HEK293 (cell line): ENCODE measurements around the gene VIPR2.

Experiments
- CTCF ChIA-PET: fragments of 350-600 bp; formaldehyde crosslinking; extraction: SDS; loops from one replicate; lab custom pipeline; 2021; ENCODE audit warnings: antibody characterized with exemption; lab: Yijun Ruan, JAX
- POLR2A ChIA-PET: fragments of 300-600 bp; formaldehyde crosslinking; extraction: SDS; loops from one replicate; lab custom pipeline; 2020; ENCODE audit warnings: antibody characterized with exemption, inconsistent platforms; lab: Yijun Ruan, JAX
- H3K27ac ChIP-seq: fragments of 200-500 bp; sonication (Bioruptor generic); 2 replicates; pipeline ENCODE4 v1.5.1; 2014; ENCODE audit warnings: low read depth, low read length, control low read depth, inconsistent platforms; ENCODE audit errors: extremely low read depth
- H3K36me3 ChIP-seq, 2 experiments: fragments of 200-500 bp in 1 of 2; sonication (Bioruptor generic) in 1 of 2; 1 replicate in 1 of 2; 2 replicates in 1 of 2; pipeline ENCODE4 v1.5.1; 2014 to 2017; ENCODE audit warnings: inconsistent platforms in 2 of 2, low read length in 2 of 2; ENCODE audit not compliant: control insufficient read depth in 2 of 2, insufficient read depth in 1 of 2
- H3K4me1 ChIP-seq: fragments of 200-500 bp; sonication (Bioruptor generic); 2 replicates; pipeline ENCODE4 v1.5.1; 2014; ENCODE audit warnings: mild to moderate bottlenecking, low read length, inconsistent platforms; ENCODE audit not compliant: control insufficient read depth, insufficient read depth
- H3K4me3 ChIP-seq: 2 replicates; pipeline ENCODE4 v1.5.1; 2011; ENCODE audit warnings: low read depth, mild to moderate bottlenecking, control low read depth, low read length, moderate library complexity
- H3K9me3 ChIP-seq: fragments of 200-500 bp; sonication (Bioruptor generic); 2 replicates; pipeline ENCODE4 v1.5.1; 2014; ENCODE audit warnings: low read depth, low read length, inconsistent platforms; ENCODE audit not compliant: control insufficient read depth, insufficient read depth
- BCL11A ChIP-seq: fragments of 450-650 bp; formaldehyde crosslinking; IDR thresholded peaks from 2 replicates; pipeline ENCODE4 v1.5.1; 2016; ENCODE audit warnings: low read depth, missing biosample characterization, missing genetic modification characterization
- PRDM1 ChIP-seq: fragments of 450-650 bp; formaldehyde crosslinking; IDR thresholded peaks from 2 replicates; pipeline ENCODE4; 2016; ENCODE audit warnings: missing biosample characterization, missing genetic modification characterization
- SP2 ChIP-seq: fragments of 450-650 bp; formaldehyde crosslinking; IDR thresholded peaks from 2 replicates; pipeline ENCODE4 v1.5.1; 2016; ENCODE audit warnings: missing biosample characterization, missing genetic modification characterization
- ZBTB8A ChIP-seq: fragments of 450-650 bp; formaldehyde crosslinking; IDR thresholded peaks from 2 replicates; pipeline ENCODE4 v1.5.1; 2016; ENCODE audit warnings: missing biosample characterization, missing genetic modification characterization
- ZIC2 ChIP-seq: fragments of 450-650 bp; formaldehyde crosslinking; IDR thresholded peaks from 2 replicates; pipeline ENCODE4 v1.5.1; 2016; ENCODE audit warnings: missing biosample characterization, missing genetic modification characterization
- ZNF114 ChIP-seq: fragments of 450-650 bp; formaldehyde crosslinking; IDR thresholded peaks from 2 replicates; pipeline ENCODE4 v1.5.0; 2017; ENCODE audit warnings: missing biosample characterization, missing genetic modification characterization
- ZNF175 ChIP-seq: fragments of 450-650 bp; formaldehyde crosslinking; IDR thresholded peaks from 2 replicates; pipeline ENCODE4 v1.5.1; 2016; ENCODE audit warnings: missing biosample characterization, missing genetic modification characterization
- ZNF211 ChIP-seq: fragments of 450-650 bp; formaldehyde crosslinking; IDR thresholded peaks from 2 replicates; pipeline ENCODE4 v1.5.1; 2016; ENCODE audit warnings: low read depth, missing biosample characterization, missing genetic modification characterization
- ZNF302 ChIP-seq: fragments of 450-650 bp; formaldehyde crosslinking; IDR thresholded peaks from 2 replicates; pipeline ENCODE4 v1.5.1; 2016; ENCODE audit warnings: missing biosample characterization, missing genetic modification characterization, low read depth
- ZNF416 ChIP-seq: fragments of 450-650 bp; formaldehyde crosslinking; IDR thresholded peaks from 2 replicates; pipeline ENCODE4 v1.5.1; 2016; ENCODE audit warnings: missing biosample characterization, missing genetic modification characterization
- ZNF449 ChIP-seq: fragments of 450-650 bp; formaldehyde crosslinking; IDR thresholded peaks from 2 replicates; pipeline ENCODE4 v1.5.1; 2017; ENCODE audit warnings: missing biosample characterization, mild to moderate bottlenecking, missing genetic modification characterization, moderate library complexity
- ZNF473 ChIP-seq: fragments of 450-650 bp; formaldehyde crosslinking; IDR thresholded peaks from 2 replicates; pipeline ENCODE4 v1.5.1; 2017; ENCODE audit warnings: missing biosample characterization, missing genetic modification characterization
- ZNF514 ChIP-seq: fragments of 450-650 bp; formaldehyde crosslinking; IDR thresholded peaks from 2 replicates; pipeline ENCODE4 v1.5.1; 2016; ENCODE audit warnings: missing biosample characterization, missing genetic modification characterization
- ZNF518A ChIP-seq: fragments of 450-650 bp; formaldehyde crosslinking; conservative IDR thresholded peaks from 2 replicates; pipeline ENCODE4 v1.5.1; 2016; ENCODE audit warnings: low read depth, missing biosample characterization, missing genetic modification characterization
- ZNF610 ChIP-seq: fragments of 450-650 bp; formaldehyde crosslinking; IDR thresholded peaks from 2 replicates; pipeline ENCODE4 v1.5.1; 2016; ENCODE audit warnings: missing biosample characterization, missing genetic modification characterization, borderline replicate concordance
- ZNF692 ChIP-seq: fragments of 450-650 bp; formaldehyde crosslinking; IDR thresholded peaks from 2 replicates; pipeline ENCODE4 v1.5.1; 2016; ENCODE audit warnings: missing biosample characterization, missing genetic modification characterization
- ZNF785 ChIP-seq: fragments of 450-650 bp; formaldehyde crosslinking; IDR thresholded peaks from 2 replicates; pipeline ENCODE4 v1.5.1; 2016; ENCODE audit warnings: missing biosample characterization, missing genetic modification characterization
- ZNF791 ChIP-seq: fragments of 450-650 bp; formaldehyde crosslinking; IDR thresholded peaks from 2 replicates; pipeline ENCODE4 v1.5.1; 2016; ENCODE audit warnings: missing biosample characterization, missing genetic modification characterization
- ZXDB ChIP-seq: fragments of 450-650 bp; formaldehyde crosslinking; IDR thresholded peaks from 2 replicates; pipeline ENCODE4 v1.5.1; 2016; ENCODE audit warnings: missing biosample characterization, missing genetic modification characterization
- TF ChIP-seq, protein P1 (sequence below): fragments of 450-650 bp; formaldehyde crosslinking; conservative IDR thresholded peaks from 2 replicates; pipeline ENCODE4 v1.5.1; 2016; ENCODE audit warnings: low read depth, missing biosample characterization, missing genetic modification characterization
- TF ChIP-seq, protein P2 (sequence below): fragments of 450-650 bp; formaldehyde crosslinking; IDR thresholded peaks from 2 replicates; pipeline ENCODE4 v1.5.1; 2016; ENCODE audit warnings: missing biosample characterization, missing genetic modification characterization
- TF ChIP-seq, protein P3 (sequence below): fragments of 450-650 bp; formaldehyde crosslinking; IDR thresholded peaks from 2 replicates; pipeline ENCODE4 v1.5.1; 2016; ENCODE audit warnings: missing biosample characterization, missing genetic modification characterization

VIPR2 gene

GRCh38 chr7:159179241-159179640, 34.6 kb upstream of the VIPR2 start (continued):
- TF ChIP-seq ZNF518A (tag by site-specific recombination) = no peak
- TF ChIP-seq ZNF449 (tag by site-specific recombination) = no peak
- no peak for TF ChIP-seq ZNF302
- TF ChIP-seq ZNF785 (tag by site-specific recombination) = no peak

DNA sequence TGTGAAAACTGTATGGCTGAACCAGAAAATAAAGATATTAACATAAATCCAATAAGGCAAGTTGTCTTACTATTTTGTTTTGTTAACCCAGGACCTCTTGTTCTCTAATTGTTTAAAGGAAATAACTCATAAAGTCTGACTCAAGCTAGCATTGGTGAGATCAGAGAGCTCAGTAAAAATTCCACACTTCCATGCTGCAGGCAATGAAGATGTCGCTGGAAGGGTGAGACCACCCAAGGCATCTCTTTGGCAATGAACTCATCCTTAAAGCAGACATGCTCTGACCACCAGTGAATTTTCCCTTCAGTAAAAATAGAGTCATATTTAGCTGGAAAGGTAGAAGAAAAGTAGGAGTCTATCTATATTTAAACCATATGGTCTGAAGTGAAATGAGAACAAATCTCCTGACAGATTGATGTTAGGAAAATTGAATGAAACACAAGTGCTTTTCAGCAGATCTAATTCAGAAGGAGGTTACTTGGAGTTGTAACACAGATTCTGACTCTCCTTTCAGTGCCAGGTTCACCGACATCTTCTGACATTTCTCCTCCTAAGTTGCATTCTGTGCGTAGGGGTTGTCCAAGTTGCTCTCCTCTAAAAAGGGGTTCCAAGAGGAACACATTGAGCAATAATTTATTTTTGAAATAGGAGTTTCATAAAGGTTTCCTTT, 32.8 kb upstream of the VIPR2 start:
- no peaks in the 10 kb centered on the region for H3K4me1 ChIP-seq
- TF ChIP-seq ZNF416 (tag by site-specific recombination) = no peak
- TF ChIP-seq ZNF692 (tag by site-specific recombination) = no peak
- no peak for TF ChIP-seq ZBTB8A (tag by site-specific recombination)
- no peak for TF ChIP-seq PRDM1 (tag by site-specific recombination)
- TF ChIP-seq, protein P1, sequence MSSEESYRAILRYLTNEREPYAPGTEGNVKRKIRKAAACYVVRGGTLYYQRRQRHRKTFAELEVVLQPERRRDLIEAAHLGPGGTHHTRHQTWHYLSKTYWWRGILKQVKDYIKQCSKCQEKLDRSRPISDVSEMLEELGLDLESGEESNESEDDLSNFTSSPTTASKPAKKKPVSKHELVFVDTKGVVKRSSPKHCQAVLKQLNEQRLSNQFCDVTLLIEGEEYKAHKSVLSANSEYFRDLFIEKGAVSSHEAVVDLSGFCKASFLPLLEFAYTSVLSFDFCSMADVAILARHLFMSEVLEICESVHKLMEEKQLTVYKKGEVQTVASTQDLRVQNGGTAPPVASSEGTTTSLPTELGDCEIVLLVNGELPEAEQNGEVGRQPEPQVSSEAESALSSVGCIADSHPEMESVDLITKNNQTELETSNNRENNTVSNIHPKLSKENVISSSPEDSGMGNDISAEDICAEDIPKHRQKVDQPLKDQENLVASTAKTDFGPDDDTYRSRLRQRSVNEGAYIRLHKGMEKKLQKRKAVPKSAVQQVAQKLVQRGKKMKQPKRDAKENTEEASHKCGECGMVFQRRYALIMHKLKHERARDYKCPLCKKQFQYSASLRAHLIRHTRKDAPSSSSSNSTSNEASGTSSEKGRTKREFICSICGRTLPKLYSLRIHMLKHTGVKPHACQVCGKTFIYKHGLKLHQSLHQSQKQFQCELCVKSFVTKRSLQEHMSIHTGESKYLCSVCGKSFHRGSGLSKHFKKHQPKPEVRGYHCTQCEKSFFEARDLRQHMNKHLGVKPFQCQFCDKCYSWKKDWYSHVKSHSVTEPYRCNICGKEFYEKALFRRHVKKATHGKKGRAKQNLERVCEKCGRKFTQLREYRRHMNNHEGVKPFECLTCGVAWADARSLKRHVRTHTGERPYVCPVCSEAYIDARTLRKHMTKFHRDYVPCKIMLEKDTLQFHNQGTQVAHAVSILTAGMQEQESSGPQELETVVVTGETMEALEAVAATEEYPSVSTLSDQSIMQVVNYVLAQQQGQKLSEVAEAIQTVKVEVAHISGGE (tag by site-specific recombination) = no peak
- no peak for TF ChIP-seq BCL11A (tag by site-specific recombination)
- no peak for TF ChIP-seq ZNF610 (tag by site-specific recombination)
- TF ChIP-seq ZXDB (tag by site-specific recombination) = no peak
- TF ChIP-seq ZNF514 (tag by site-specific recombination) = no peak
- no peak for TF ChIP-seq SP2
- TF ChIP-seq ZNF473 (tag by site-specific recombination) = no peak
- no peak for TF ChIP-seq ZNF175 (tag by site-specific recombination)
- TF ChIP-seq, protein P2, sequence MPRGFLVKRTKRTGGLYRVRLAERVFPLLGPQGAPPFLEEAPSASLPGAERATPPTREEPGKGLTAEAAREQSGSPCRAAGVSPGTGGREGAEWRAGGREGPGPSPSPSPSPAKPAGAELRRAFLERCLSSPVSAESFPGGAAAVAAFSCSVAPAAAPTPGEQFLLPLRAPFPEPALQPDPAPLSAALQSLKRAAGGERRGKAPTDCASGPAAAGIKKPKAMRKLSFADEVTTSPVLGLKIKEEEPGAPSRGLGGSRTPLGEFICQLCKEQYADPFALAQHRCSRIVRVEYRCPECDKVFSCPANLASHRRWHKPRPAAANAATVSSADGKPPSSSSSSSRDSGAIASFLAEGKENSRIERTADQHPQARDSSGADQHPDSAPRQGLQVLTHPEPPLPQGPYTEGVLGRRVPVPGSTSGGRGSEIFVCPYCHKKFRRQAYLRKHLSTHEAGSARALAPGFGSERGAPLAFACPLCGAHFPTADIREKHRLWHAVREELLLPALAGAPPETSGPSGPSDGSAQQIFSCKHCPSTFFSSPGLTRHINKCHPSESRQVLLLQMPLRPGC (tag by site-specific recombination) = no peak
- no peak for TF ChIP-seq ZNF791 (tag by site-specific recombination)
- TF ChIP-seq ZNF114 = no peak
- no peak for TF ChIP-seq ZNF211 (tag by site-specific recombination)
- TF ChIP-seq ZIC2 (tag by site-specific recombination) = no peak
- TF ChIP-seq, protein P3, sequence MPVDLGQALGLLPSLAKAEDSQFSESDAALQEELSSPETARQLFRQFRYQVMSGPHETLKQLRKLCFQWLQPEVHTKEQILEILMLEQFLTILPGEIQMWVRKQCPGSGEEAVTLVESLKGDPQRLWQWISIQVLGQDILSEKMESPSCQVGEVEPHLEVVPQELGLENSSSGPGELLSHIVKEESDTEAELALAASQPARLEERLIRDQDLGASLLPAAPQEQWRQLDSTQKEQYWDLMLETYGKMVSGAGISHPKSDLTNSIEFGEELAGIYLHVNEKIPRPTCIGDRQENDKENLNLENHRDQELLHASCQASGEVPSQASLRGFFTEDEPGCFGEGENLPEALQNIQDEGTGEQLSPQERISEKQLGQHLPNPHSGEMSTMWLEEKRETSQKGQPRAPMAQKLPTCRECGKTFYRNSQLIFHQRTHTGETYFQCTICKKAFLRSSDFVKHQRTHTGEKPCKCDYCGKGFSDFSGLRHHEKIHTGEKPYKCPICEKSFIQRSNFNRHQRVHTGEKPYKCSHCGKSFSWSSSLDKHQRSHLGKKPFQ (tag by site-specific recombination) = no peak
- TF ChIP-seq ZNF302 = no peak
- TF ChIP-seq, all 188 proteins: peak for 0
- no peaks in the 10 kb centered on the region for H3K9me3 ChIP-seq
- H3K27ac ChIP-seq = no peak overlapping the region
- no peak overlapping the region for H3K4me3 ChIP-seq
- no peaks in the 10 kb centered on the region for H3K36me3 ChIP-seq
- POLR2A ChIA-PET = no interaction called here
- CTCF ChIA-PET = no interaction called here
